NCI-H510A (cell line): ENCODE measurements around the gene BTBD17.

Experiments
- DNase-seq: peaks from one replicate; lab custom pipeline; 2025; lab: John Stamatoyannopoulos, UW

BTBD17 gene

GRCh38 chr17:74387365-74388218 lies 25.9 kb upstream of the BTBD17 start:
- no peak for DNase-seq

DNA sequence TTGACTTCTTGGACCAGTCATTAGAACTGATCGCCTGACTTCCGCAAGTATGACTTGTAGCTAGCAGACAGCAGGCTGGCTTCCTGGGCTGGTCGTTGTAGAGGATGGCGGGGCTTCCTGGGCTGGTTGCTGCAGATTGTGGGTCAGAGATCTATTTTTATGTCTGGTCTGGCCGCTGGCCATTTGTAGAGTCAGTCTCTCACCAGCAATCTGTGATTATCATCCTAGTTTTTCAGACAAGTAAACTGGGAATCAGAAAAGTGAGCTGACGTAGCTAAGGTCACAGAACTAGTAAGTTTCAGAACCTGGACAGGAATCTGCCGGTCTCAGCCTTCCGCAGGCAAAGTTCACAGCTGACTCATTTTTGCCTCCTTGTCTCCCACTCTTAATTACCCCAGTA lies 24.7 kb upstream of the BTBD17 start:
- DNase-seq: no peak

GRCh38 chr17:74385201-74385600 lies 23.5 kb upstream of the BTBD17 start:
- DNase-seq: no peak

DNA sequence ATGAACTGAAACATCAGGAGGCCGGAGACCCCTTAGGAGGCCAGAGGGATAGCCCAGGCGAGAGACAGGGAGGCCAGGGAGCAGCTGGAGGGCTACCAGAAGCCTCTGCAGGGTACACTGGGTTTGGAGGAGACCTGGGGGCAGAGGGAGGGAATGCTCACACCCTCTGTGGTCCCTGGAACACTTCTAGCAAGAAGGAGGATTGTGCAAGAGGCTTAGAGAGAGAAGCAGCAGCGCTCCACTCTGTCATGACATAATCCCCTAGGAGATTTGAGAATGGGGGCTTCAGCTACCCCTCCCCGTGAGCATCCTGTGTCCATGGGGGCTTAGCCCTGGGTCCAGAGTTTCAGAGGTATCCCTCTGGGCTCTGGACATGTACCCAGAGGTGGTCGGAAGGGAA lies 21.5 kb upstream of the BTBD17 start:
- no peak for DNase-seq

DNA sequence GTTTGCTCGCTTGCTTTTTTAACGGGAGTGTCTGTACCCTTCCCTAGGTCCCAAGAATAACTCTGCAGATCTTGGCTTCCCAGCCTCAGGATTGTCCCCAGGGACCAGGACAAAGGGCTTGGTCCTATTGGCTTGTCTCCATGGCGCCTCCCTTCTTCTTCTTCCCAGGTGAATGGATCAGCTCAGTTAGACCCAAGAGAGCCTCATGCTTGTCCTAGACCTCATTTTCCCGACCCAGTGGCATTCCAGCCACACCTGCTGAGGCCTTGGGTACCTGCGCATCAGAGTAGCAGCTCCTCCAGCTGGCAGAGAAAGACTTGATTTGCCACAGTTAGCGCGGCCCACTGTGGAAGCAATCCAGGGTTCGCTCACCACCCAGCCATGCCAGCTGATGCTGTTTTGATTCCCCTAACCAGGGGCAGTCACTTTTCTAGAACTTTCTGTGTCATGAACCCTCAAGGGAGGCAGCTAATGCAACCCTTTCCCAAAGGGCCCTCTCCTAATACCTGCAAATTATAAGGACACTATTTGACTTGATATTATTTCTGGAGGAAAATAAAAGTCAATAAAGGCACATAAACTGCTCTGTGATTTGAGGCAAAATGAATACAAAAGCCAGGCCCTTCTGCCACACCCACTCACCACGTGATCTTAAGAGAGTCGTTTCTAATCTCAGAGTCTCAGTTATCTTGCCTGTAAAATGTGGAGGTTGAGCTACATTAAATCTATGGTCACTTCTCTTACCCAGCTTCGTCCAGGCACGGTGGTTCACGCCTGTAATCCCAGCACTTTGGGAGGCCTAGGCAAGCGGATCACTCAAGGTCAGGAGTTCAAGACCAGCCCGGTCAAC lies 19.5 kb upstream of the BTBD17 start:
- no peak for DNase-seq

- peak; percentile 27 for DNase-seq
These were observed 18.7 kb upstream of the BTBD17 start for GRCh38 chr17:74380086-74380958.

GRCh38 chr17:74379495-74380085 lies 17.9 kb upstream of the BTBD17 start:
- DNase-seq: peak; percentile 64

GRCh38 chr17:74374858-74375257 lies 13.2 kb upstream of the BTBD17 start:
- no peak for DNase-seq

- peak; percentile 91 for DNase-seq
These were observed 12.4 kb upstream of the BTBD17 start for GRCh38 chr17:74373838-74374606.

DNA sequence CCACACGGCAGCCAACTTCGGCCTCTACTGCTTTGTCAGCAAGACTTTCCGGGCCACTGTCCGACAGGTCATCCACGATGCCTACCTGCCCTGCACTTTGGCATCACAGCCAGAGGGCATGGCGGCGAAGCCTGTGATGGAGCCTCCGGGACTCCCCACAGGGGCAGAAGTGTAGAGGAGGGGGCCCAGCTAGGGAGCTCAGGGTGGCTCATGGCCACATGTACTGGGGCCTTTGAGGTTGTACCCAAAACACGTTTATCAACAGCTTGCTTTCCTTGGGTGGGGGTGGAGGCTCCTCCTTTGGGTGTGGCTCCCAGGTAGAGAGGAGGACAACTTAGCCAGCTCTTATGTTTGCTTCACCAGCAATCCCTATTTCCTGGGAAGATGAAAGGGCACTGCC lies 10.8 kb upstream of the BTBD17 start:
- no peak for DNase-seq

DNA sequence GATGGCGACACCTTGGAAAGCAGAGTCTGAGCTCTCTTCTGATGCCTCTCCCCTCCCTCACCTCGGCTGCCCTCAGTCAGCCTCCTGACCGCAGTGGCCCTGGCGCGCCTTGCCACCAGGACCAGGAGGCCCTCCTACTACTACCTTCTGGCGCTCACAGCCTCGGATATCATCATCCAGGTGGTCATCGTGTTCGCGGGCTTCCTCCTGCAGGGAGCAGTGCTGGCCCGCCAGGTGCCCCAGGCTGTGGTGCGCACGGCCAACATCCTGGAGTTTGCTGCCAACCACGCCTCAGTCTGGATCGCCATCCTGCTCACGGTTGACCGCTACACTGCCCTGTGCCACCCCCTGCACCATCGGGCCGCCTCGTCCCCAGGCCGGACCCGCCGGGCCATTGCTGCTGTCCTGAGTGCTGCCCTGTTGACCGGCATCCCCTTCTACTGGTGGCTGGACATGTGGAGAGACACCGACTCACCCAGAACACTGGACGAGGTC lies 10.0 kb upstream of the BTBD17 start:
- no peak for DNase-seq

GRCh38 chr17:74369665-74370490 lies 8.2 kb upstream of the BTBD17 start:
- no peak for DNase-seq

DNA sequence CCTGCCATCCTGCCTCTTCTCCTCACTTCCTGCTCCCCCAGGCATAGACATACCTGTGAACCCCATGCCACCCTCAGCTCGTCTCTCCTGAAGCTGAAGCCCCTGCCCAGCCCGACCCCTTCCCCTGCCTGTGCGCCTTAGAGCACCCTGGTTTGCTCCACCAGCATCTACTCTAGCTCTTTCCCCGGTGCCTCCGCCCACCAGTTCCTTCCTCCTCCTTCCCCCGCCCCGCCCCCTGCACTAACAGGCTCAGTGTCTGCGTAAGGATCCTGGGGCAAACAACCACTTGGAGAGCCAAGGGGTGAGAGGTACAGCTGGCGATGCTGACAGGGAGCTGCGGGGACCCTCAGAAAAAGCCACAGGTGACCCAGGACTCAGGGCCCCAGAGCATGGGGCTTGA lies 7.6 kb upstream of the BTBD17 start:
- DNase-seq: peak; percentile 79

DNA sequence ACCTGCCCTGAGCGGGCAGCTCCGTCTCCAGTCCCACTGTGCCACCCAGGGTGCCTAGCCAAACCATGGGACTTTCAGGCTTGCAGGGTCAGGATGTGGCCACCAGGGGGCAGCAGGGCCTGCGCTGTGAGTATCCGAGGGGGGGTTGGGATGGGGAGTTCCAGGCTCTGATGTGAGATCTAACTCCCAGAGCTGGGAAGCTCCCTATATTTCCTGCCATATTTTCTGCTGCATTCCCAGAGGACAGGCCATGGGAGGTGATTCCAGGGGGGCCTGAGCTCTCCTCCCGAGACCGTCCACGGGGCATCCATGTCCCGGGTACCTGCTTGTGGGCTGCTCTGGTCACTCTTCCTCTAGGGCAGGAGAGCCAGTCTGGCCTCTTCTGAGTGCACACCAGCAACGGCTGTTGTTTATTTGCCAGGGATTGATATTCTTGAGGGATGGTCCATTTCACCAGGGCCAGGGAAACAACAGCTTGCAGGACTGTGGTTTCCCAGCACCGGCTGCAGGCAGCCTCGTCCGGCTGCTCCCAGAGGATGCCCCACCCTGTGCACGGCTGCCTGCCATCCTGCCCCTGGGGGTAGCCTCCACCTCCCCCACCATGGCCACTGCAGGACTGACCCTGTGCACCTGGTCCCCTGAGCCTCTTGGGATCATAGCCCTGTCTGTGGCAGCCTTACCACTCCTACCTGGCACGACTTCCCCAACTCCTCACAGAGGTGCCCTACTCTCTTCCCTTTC lies 6.8 kb upstream of the BTBD17 start:
- DNase-seq: peak; percentile 62

DNA sequence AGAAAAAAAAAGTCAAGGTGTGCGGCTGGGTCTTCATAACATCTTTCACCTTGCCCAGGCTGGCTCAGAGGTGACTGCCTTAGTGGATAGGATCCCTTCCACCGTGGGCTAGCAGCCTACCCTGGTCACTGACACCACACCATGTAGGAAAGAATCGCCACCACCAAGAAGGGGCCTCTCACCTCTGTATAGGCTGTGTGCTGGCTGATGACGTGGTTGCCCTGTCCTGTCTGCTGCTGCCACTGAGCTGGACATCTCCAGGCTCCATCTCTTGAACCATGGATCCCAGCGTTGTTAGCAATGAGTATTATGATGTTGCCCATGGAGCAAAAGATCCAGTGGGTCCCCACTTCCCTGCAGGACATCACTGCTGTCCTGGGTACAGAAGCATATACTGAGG lies 5.5 kb upstream of the BTBD17 start, which contains the start of gene GPR142:
Gene GPR142, plus strand, starts transcription at position 301 of the 400 bp plus-strand sequence. CDS start 2,035 bp downstream, outside the sequence.
- DNase-seq: no peak

GRCh38 chr17:74362810-74363498 lies 1.3 kb upstream of the BTBD17 start:
- DNase-seq: no peak

GRCh38 chr17:74362069-74362405 lies 369 bp upstream of the BTBD17 start:
- no peak for DNase-seq

DNA sequence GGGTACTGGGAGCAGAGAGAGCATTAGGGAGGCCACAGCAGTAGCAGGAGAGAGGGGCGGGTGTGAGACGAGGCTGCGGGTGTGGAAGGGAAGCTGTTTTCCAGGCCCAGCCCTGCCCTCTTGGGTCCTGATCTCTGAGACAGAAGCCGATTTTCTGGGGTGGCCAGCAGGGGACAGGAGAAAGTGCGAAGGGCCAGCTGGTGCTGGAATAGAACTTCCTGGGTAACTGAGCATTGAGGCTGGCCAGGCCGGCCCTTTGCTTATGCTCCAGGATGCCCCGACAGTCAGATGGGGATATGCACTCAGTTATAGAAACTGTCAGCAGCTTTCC lies 804 bp downstream of the BTBD17 start:
- no peak for DNase-seq

- DNase-seq: no peak
These were observed 1.8 kb downstream of the BTBD17 start for GRCh38 chr17:74359916-74360315.
